SU-DHL-6 (cell line): ENCODE data around the gene SEC62.

Source experiments
- H2AFZ ChIP-seq: fragments of 200-600 bp; sonication (generic); 2 replicates; pipeline ENCODE4 v1.6.1; 2014; ENCODE audit warnings: low read depth, mild to moderate bottlenecking, moderate library complexity, mixed read lengths, antibody characterized with exemption, low read length; ENCODE audit not compliant: severe bottlenecking
- H3F3A ChIP-seq: fragments of 200-600 bp; shearing (Covaris generic); 2 replicates; pipeline ENCODE4 v1.6.0; 2016; ENCODE audit warnings: antibody characterized with exemption, mild to moderate bottlenecking; ENCODE audit not compliant: insufficient read depth
- H3K27ac ChIP-seq: fragments of 200-600 bp; sonication (generic); 2 replicates; pipeline ENCODE4 v1.5.1; 2016; ENCODE audit warnings: low read depth, mild to moderate bottlenecking, low read length, moderate library complexity, mixed read lengths
- H3K27me3 ChIP-seq: fragments of 200-600 bp; sonication (generic), shearing (Covaris generic); 2 replicates; pipeline ENCODE4 v1.6.0; 2014; ENCODE audit warnings: mild to moderate bottlenecking, low read length
- H3K36me3 ChIP-seq: fragments of 200-600 bp; sonication (generic); 2 replicates; pipeline ENCODE4 v1.6.1; 2014; ENCODE audit warnings: mild to moderate bottlenecking, low read length, mixed read lengths
- H3K4me2 ChIP-seq: fragments of 300-600, 200-600 bp; shearing (Covaris generic), sonication (generic); 2 replicates; pipeline ENCODE4 v1.6.0; 2014; ENCODE audit warnings: low read length, low read depth, mild to moderate bottlenecking; ENCODE audit not compliant: poor library complexity, severe bottlenecking
- H3K4me3 ChIP-seq: fragments of 200-600 bp; sonication (generic); 2 replicates; pipeline ENCODE4 v1.5.1; 2014; ENCODE audit warnings: antibody characterized with exemption, low read length, mild to moderate bottlenecking, mixed read lengths; ENCODE audit not compliant: insufficient read depth, poor library complexity, severe bottlenecking
- H3K79me2 ChIP-seq: fragments of 200-600 bp; sonication (generic); 2 replicates; pipeline ENCODE4 v1.6.1; 2014; ENCODE audit warnings: mild to moderate bottlenecking, low read length, moderate library complexity; ENCODE audit not compliant: insufficient read depth
- H3K9ac ChIP-seq: fragments of 200-600 bp; sonication (generic); 2 replicates; pipeline ENCODE4 v1.7.0; 2014; ENCODE audit warnings: mild to moderate bottlenecking, low read length
- H3K9me2 ChIP-seq: fragments of 200-600 bp; sonication (generic); replicated peaks from 2 replicates; pipeline ENCODE4 v1.6.1; 2014; ENCODE audit warnings: low read length; ENCODE audit not compliant: insufficient read depth
- H3K9me3 ChIP-seq: fragments of 200-600 bp; sonication (generic); 2 replicates; pipeline ENCODE4 v1.6.1; 2014; ENCODE audit warnings: low read length, mixed read lengths; ENCODE audit not compliant: insufficient read depth
- H4K20me1 ChIP-seq: fragments of 200-600 bp; sonication (generic); 2 replicates; pipeline ENCODE4 v1.6.1; 2014; ENCODE audit warnings: low read depth, mild to moderate bottlenecking, antibody characterized with exemption, low read length, moderate library complexity, mixed read lengths
- EZH2phosphoT487 ChIP-seq: fragments of 200-600 bp; sonication (generic), shearing (Covaris generic); conservative IDR thresholded peaks from 2 replicates; pipeline ENCODE4 v1.6.1; 2018; ENCODE audit warnings: mild to moderate bottlenecking, antibody characterized with exemption, low read length, moderate library complexity, mixed read lengths
- TF ChIP-seq, protein P1 (sequence below): fragments of 200-600 bp; sonication (generic); IDR thresholded peaks from one replicate; pipeline ENCODE4 v1.5.1; 2017; ENCODE audit warnings: antibody characterized with exemption, mild to moderate bottlenecking, low read length, moderate library complexity; ENCODE audit not compliant: insufficient read depth, poor library complexity, severe bottlenecking

SEC62 gene

DNA sequence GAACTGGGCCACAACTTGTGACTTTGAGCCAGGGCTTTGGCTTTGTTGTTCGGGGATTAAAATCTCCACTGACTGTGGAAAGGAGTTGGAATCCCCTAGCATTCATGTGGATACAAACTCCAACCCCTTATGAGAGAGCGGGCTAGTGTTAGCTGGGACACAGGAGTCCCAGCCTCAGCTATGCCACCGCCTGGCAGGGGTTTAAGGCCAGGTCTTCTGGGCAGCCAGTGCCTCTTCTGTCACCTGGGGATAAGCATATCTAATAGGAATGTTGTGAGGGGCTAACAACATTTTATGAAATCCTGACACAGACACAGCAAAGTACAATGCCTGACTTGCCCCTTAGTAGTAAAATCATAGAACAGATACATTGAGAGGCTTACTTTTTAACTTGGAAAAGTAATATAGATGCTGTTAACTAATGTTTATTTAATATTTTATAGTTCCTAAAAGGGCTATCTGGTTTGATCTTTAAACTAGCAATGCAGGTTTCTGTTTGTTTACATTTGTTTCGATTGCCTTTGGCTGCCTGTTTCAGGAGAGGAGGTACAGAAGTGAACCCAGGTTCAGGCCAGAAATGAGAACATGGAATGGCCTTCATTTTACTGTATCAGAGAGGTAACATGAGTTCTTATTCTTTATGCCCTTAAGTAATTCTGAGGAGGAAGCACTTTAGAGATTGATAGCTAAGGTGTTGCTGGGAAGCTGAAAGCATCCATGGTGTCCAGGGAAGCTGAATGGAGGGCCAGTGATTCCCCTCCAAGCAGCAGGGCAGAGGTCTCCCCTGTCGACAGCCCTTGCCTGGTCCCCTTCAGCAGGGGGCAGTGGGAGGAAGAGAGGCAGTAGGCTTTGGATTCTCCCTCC, 79.9 kb downstream of the SEC62 start:
- H3K9ac ChIP-seq: no peak overlapping the region
- no peak overlapping the region for H3K4me2 ChIP-seq
- no peaks in the 10 kb centered on the region for H3K27me3 ChIP-seq
- H3F3A ChIP-seq: no peaks in the 10 kb centered on the region
- no peaks in the 10 kb centered on the region for H3K9me3 ChIP-seq
- no peak overlapping the region for H2AFZ ChIP-seq
- H3K79me2 ChIP-seq: no peaks in the 10 kb centered on the region
- TF ChIP-seq, protein P1, sequence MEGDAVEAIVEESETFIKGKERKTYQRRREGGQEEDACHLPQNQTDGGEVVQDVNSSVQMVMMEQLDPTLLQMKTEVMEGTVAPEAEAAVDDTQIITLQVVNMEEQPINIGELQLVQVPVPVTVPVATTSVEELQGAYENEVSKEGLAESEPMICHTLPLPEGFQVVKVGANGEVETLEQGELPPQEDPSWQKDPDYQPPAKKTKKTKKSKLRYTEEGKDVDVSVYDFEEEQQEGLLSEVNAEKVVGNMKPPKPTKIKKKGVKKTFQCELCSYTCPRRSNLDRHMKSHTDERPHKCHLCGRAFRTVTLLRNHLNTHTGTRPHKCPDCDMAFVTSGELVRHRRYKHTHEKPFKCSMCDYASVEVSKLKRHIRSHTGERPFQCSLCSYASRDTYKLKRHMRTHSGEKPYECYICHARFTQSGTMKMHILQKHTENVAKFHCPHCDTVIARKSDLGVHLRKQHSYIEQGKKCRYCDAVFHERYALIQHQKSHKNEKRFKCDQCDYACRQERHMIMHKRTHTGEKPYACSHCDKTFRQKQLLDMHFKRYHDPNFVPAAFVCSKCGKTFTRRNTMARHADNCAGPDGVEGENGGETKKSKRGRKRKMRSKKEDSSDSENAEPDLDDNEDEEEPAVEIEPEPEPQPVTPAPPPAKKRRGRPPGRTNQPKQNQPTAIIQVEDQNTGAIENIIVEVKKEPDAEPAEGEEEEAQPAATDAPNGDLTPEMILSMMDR: no peak
- no peak for TF ChIP-seq EZH2phosphoT487
- no peaks in the 10 kb centered on the region for H3K9me2 ChIP-seq
- no peaks in the 10 kb centered on the region for H3K36me3 ChIP-seq
- no peak overlapping the region for H3K4me3 ChIP-seq
- no peak overlapping the region for H3K27ac ChIP-seq
- H4K20me1 ChIP-seq: no peaks in the 10 kb centered on the region

DNA sequence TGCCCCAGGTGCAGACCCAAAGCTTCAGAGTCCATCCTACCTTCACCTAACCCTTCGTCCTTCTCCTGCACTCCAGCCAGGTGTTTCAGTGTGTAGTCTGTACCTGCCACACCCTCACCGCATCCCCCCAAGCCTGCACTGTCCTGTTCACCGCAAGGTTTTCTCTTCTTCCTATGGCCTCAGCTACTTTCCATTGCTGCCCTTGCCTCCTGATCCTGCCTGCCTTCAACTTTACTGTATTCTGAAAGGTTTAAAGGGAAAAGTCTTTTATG, 80.5 kb downstream of the SEC62 start:
- no peaks in the 10 kb centered on the region for H3K27me3 ChIP-seq
- H3K9ac ChIP-seq: no peak overlapping the region
- no peak overlapping the region for H3K27ac ChIP-seq
- no peak overlapping the region for H2AFZ ChIP-seq
- H3F3A ChIP-seq: no peaks in the 10 kb centered on the region
- no peaks in the 10 kb centered on the region for H3K79me2 ChIP-seq
- no peak overlapping the region for H3K4me2 ChIP-seq
- H3K36me3 ChIP-seq: no peaks in the 10 kb centered on the region
- no peaks in the 10 kb centered on the region for H3K9me2 ChIP-seq
- no peaks in the 10 kb centered on the region for H4K20me1 ChIP-seq
- TF ChIP-seq, protein P1: no peak
- TF ChIP-seq EZH2phosphoT487: no peak
- no peaks in the 10 kb centered on the region for H3K9me3 ChIP-seq
- H3K4me3 ChIP-seq: no peak overlapping the region
